ENCODE results near the gene TP63.

Gene TP63

DNA sequence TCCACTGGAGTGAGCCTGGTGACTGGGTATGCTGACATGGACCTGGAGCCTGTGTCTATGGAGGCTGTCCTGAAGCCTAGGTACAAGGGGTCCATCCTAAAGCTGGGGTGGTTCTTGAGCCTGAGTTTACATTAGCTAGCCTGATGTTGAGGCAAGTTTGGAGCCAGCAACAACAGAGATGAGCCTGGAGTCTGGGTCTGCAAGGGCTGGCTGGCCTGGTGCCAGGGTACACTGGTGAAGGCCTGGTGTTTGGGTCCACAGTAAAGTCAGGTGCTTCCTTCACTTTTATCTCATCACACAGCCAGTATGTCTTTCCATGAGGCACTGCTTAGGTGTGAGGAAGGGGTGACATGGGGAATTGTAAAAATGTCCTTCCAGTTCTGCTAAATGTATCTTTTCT lies 49.5 kb downstream of the TP63 start:
- no peak for DNase-seq (ENCODE audit: low read depth, low spot score)
- Histone ChIP-seq H3K27me3 (ENCODE audit: insufficient read depth, insufficient read length) (no peaks in the 10 kb centered on the region), H3K9me3 (ENCODE audit: insufficient read depth, low read length) (no peaks in the 10 kb centered on the region), H3K4me3 (ENCODE audit: insufficient read length, low read depth) (no peak overlapping the region), H3K36me3 (ENCODE audit: insufficient read depth, insufficient read length, low read length) (no peaks in the 10 kb centered on the region), H3K9ac (ENCODE audit: insufficient read length, low read depth) (no peak overlapping the region), H3K4me1 (ENCODE audit: insufficient read depth, insufficient read length) (no peaks in the 10 kb centered on the region)
- no peak for TF ChIP-seq YY1 (IDR thresholded peaks at IDR 0.05; ENCODE audit: insufficient read depth, insufficient read length)
- no peak for TF ChIP-seq SUZ12 (IDR thresholded peaks at IDR 0.05; ENCODE audit: extremely low read depth, insufficient read depth, insufficient read length)
- TF ChIP-seq ZNF274 (IDR thresholded peaks at IDR 0.05; ENCODE audit: low read depth, low read length): no peak

DNA sequence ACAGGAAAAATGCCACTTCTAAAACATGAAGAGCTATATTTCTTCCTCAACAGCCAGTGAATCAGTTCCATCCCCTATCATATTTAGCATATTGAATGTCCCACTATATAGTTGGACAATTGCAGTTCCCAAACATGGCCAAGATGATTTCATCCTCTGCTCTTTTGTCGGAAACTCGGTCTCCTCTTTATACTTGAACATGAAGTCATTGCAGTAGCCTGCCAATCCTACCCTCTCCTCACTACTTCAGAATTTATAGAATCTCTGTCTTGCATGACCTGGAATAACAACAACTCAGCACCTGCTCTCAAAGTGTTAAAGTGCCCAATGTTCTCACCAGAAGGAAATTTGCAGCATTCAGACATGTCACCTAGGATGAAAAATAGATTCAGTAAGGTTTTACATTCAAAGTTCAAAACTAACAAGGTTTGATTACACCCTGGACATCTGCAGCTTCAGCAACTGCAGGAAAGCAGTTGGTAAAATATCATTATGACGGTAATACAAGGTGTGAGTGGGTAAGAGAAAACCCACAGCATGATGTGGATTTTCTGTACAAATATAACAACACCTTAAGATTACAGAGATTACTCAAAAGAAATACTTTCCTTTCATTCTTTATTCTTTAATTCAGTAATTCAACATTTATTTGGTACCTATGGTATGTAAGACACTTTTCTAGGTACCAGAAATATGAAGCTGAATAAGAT lies 52.5 kb downstream of the TP63 start:
- Histone ChIP-seq H3K9ac (ENCODE audit: insufficient read length, low read depth) (no peak overlapping the region), H3K27me3 (ENCODE audit: insufficient read depth, insufficient read length) (no peaks in the 10 kb centered on the region), H3K36me3 (ENCODE audit: insufficient read depth, insufficient read length, low read length) (no peaks in the 10 kb centered on the region), H3K4me1 (ENCODE audit: insufficient read depth, insufficient read length) (no peaks in the 10 kb centered on the region), H3K4me3 (ENCODE audit: insufficient read length, low read depth) (no peak overlapping the region), H3K9me3 (ENCODE audit: insufficient read depth, low read length) (no peaks in the 10 kb centered on the region)
- no peak for DNase-seq (ENCODE audit: low read depth, low spot score)
- TF ChIP-seq ZNF274 (IDR thresholded peaks at IDR 0.05; ENCODE audit: low read depth, low read length) (no peak), YY1 (IDR thresholded peaks at IDR 0.05; ENCODE audit: insufficient read depth, insufficient read length) (no peak), SUZ12 (IDR thresholded peaks at IDR 0.05; ENCODE audit: extremely low read depth, insufficient read depth, insufficient read length) (no peak)

DNA sequence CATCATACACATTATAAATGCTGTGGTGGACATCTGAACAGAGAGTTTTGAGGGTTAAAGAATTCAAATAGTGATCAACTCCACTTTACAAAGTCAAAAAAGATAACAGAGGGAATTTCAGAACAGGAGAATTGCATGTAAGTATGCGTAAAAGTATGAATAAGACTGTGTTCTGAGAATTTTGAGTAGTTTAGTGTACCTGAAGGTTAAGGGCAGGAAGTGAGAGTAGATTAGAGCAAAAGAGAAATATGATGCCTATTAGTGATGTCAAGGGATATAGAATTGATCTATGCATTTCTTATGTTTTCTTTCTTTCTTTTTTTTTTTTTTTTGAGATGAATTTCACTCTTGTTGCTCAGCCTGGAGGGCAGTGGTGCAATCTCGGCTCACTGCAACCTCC lies 53.1 kb downstream of the TP63 start:
- Histone ChIP-seq H3K4me3 (ENCODE audit: insufficient read length, low read depth) (no peak overlapping the region), H3K4me1 (ENCODE audit: insufficient read depth, insufficient read length) (no peaks in the 10 kb centered on the region), H3K9me3 (ENCODE audit: insufficient read depth, low read length) (no peaks in the 10 kb centered on the region)

GRCh38 chr3:189685291-189685690 lies 54.1 kb downstream of the TP63 start:
- TF ChIP-seq YY1 (IDR thresholded peaks at IDR 0.05; ENCODE audit: insufficient read depth, insufficient read length) (no peak), ZNF274 (IDR thresholded peaks at IDR 0.05; ENCODE audit: low read depth, low read length) (no peak), SUZ12 (IDR thresholded peaks at IDR 0.05; ENCODE audit: extremely low read depth, insufficient read depth, insufficient read length) (no peak)
- Histone ChIP-seq H3K9ac (ENCODE audit: insufficient read length, low read depth) (no peak overlapping the region), H3K4me1 (ENCODE audit: insufficient read depth, insufficient read length) (no peaks in the 10 kb centered on the region), H3K27me3 (ENCODE audit: insufficient read depth, insufficient read length) (no peaks in the 10 kb centered on the region), H3K36me3 (ENCODE audit: insufficient read depth, insufficient read length, low read length) (no peaks in the 10 kb centered on the region), H3K4me3 (ENCODE audit: insufficient read length, low read depth) (no peak overlapping the region), H3K9me3 (ENCODE audit: insufficient read depth, low read length) (no peaks in the 10 kb centered on the region)
- no peak for DNase-seq (ENCODE audit: low read depth, low spot score)

More for the DNA sequence above, 53.1 kb downstream of the TP63 start:
- H3K9ac ChIP-seq (ENCODE audit: insufficient read length, low read depth): no peak overlapping the region
- no peak for DNase-seq (ENCODE audit: low read depth, low spot score)
- TF ChIP-seq YY1 (IDR thresholded peaks at IDR 0.05; ENCODE audit: insufficient read depth, insufficient read length): no peak
- no peak for TF ChIP-seq ZNF274 (IDR thresholded peaks at IDR 0.05; ENCODE audit: low read depth, low read length)
- TF ChIP-seq SUZ12 (IDR thresholded peaks at IDR 0.05; ENCODE audit: extremely low read depth, insufficient read depth, insufficient read length): no peak
- H3K27me3 ChIP-seq (ENCODE audit: insufficient read depth, insufficient read length): no peaks in the 10 kb centered on the region
- H3K36me3 ChIP-seq (ENCODE audit: insufficient read depth, insufficient read length, low read length): no peaks in the 10 kb centered on the region

GRCh38 chr3:189685860-189686259 lies 54.7 kb downstream of the TP63 start:
- Histone ChIP-seq H3K36me3 (ENCODE audit: insufficient read depth, insufficient read length, low read length) (no peaks in the 10 kb centered on the region), H3K9ac (ENCODE audit: insufficient read length, low read depth) (no peak overlapping the region), H3K9me3 (ENCODE audit: insufficient read depth, low read length) (no peaks in the 10 kb centered on the region), H3K4me3 (ENCODE audit: insufficient read length, low read depth) (no peak overlapping the region), H3K4me1 (ENCODE audit: insufficient read depth, insufficient read length) (no peaks in the 10 kb centered on the region), H3K27me3 (ENCODE audit: insufficient read depth, insufficient read length) (no peaks in the 10 kb centered on the region)
- TF ChIP-seq YY1 (IDR thresholded peaks at IDR 0.05; ENCODE audit: insufficient read depth, insufficient read length) (no peak), SUZ12 (IDR thresholded peaks at IDR 0.05; ENCODE audit: extremely low read depth, insufficient read depth, insufficient read length) (no peak), ZNF274 (IDR thresholded peaks at IDR 0.05; ENCODE audit: low read depth, low read length) (no peak)
- no peak for DNase-seq (ENCODE audit: low read depth, low spot score)

GRCh38 chr3:189687475-189687874 lies 56.3 kb downstream of the TP63 start:
- no peak for DNase-seq (ENCODE audit: low read depth, low spot score)
- Histone ChIP-seq H3K27me3 (ENCODE audit: insufficient read depth, insufficient read length) (no peaks in the 10 kb centered on the region), H3K36me3 (ENCODE audit: insufficient read depth, insufficient read length, low read length) (no peaks in the 10 kb centered on the region), H3K4me1 (ENCODE audit: insufficient read depth, insufficient read length) (no peaks in the 10 kb centered on the region), H3K9me3 (ENCODE audit: insufficient read depth, low read length) (no peaks in the 10 kb centered on the region), H3K4me3 (ENCODE audit: insufficient read length, low read depth) (no peak overlapping the region), H3K9ac (ENCODE audit: insufficient read length, low read depth) (no peak overlapping the region)
- TF ChIP-seq SUZ12 (IDR thresholded peaks at IDR 0.05; ENCODE audit: extremely low read depth, insufficient read depth, insufficient read length) (no peak), ZNF274 (IDR thresholded peaks at IDR 0.05; ENCODE audit: low read depth, low read length) (no peak), YY1 (IDR thresholded peaks at IDR 0.05; ENCODE audit: insufficient read depth, insufficient read length) (no peak)

GRCh38 chr3:189688262-189688661 lies 57.1 kb downstream of the TP63 start:
- Histone ChIP-seq H3K36me3 (ENCODE audit: insufficient read depth, insufficient read length, low read length) (no peaks in the 10 kb centered on the region), H3K9ac (ENCODE audit: insufficient read length, low read depth) (no peak overlapping the region), H3K9me3 (ENCODE audit: insufficient read depth, low read length) (no peaks in the 10 kb centered on the region), H3K4me3 (ENCODE audit: insufficient read length, low read depth) (no peak overlapping the region), H3K4me1 (ENCODE audit: insufficient read depth, insufficient read length) (no peaks in the 10 kb centered on the region), H3K27me3 (ENCODE audit: insufficient read depth, insufficient read length) (no peaks in the 10 kb centered on the region)
- DNase-seq (ENCODE audit: low read depth, low spot score): no peak
- TF ChIP-seq YY1 (IDR thresholded peaks at IDR 0.05; ENCODE audit: insufficient read depth, insufficient read length) (no peak), SUZ12 (IDR thresholded peaks at IDR 0.05; ENCODE audit: extremely low read depth, insufficient read depth, insufficient read length) (no peak)
